Measurements from ENCODE around the gene HIPK2.
A peak's percentile ranks its signal among the peaks of the same experiment; 100 is the strongest.
"Not testable (repeated sequence)": the region's sequence is repeated elsewhere in the genome, so short reads cannot be mapped to it uniquely, and the experiment has no call there.

The HIPK2 gene

GRCh38 chr7:139692723-139693122 lies 85.1 kb downstream of the HIPK2 start:
- no peak for DNase-seq

DNA sequence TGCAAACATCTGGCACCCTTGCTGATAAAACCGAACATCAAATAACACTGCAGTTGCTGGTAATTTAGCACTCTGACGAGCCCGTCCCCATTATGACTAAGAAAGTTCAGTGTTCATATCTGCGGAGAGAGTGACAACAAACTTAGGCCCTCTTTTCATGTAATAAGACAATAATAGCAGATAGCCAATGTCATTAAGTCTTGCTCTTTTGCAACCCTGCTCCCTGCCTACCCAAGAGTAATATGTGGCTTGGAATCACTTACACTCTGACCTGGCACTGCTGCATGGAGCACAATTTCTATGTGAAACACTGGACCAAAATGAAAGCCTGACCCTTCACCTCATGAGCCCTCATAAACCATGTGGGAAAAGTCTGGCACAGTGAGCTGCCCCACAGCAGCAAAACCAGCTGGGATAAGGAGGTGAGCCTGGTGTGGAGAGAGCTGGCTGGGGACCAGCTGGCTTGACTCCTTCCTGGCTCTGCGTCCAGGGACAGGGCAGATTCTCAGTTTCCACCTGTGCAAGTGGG lies 86.5 kb downstream of the HIPK2 start:
- DNase-seq, result no peak

- no peak for DNase-seq
Observed at GRCh38 chr7:139687980-139688632, 89.7 kb downstream of the HIPK2 start.

GRCh38 chr7:139687211-139687954 lies 90.4 kb downstream of the HIPK2 start:
- DNase-seq, result no peak

DNA sequence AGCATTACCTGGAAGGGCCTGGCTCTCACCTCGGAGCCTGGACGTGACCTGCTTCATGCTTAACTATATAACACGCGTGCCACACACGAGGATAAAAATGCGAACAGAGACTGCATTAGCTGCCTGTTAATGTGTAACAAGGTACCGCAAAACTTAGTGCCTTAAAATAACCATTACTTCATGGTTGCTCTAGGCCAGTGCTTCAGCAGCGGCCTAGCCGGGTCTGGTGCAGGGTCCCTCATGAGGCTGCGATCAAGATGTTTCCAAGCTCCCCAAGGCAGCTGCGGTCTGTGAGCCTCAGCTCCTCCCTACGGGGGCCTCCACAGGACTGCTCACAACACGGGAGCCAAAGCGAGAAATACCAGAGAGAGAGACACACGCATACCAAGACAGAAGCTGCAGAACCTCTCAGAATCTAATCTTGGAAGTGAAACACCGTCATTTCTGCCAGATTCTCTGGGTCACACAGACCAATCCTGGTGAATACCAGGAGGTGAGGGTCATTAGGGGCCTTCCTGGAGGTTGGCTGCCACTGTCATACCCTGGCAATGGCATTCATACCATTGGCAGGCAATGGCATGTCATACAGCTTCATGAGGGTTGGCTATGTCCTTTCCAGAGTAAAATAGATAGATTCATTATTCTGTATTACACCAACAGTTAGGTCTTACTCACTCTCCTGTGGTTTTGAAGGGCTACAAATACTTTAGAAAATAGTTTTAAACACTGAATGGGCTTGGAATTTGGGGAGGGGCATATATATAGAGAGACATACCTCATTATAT lies 94.5 kb downstream of the HIPK2 start:
- DNase-seq, result no peak

DNA sequence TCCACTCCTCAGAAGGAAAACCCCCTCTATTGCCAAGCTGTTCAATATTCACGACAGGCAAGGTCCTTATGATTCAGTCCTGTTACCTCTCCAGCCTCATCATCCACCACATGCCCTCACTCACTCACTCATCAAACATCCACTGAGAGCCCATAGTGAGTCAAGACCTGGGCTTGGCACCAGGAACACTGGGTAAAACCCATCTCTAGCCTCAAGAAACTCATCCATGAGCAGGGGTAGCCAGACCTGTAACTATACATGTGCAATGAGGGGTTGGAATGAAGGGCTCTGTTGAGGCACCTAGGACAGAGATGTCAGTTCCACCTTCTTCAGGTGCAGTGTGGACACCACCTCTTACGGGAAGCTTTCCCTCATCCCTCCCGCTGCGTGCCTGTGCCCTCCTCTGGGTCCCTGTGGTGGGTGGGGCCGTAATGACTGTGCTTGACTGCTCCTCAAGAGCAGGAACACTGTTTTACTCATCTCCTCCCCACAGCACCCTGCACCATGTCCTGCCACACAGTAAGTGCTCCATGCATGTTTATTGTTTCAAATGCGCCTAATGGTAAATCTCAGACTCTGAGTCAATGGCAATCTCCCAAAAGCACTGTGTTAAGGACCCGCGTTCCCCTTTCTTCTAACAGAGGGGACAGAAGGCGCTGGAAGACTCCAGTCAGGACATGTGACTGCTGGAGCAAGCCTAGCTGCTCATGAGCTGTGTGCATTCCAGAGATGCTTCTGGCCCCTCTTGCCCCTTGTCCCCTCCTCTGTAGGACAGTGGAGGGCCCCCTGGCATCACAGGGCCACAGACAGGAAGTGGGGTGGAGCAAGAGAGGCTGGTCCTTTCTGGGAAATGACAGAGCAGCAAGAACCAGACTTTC lies 95.4 kb downstream of the HIPK2 start:
- no peak for DNase-seq

GRCh38 chr7:139681812-139682135 lies 96.0 kb downstream of the HIPK2 start:
- DNase-seq, result no peak

DNA sequence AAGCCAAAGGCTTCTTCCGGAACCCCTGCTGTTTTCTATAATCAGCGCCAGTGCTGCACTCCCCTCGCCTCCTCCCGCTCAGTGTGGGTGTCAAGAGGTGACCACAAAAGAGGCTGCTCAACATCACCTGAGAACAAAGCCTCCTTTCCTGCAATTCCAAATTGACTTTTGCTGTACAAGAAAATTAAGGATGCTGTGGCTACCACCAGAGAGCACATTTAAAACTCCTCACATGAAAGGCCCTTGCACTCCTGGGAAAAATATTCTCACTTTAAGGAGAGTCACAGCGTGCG lies 96.4 kb downstream of the HIPK2 start:
- no peak for DNase-seq

DNA sequence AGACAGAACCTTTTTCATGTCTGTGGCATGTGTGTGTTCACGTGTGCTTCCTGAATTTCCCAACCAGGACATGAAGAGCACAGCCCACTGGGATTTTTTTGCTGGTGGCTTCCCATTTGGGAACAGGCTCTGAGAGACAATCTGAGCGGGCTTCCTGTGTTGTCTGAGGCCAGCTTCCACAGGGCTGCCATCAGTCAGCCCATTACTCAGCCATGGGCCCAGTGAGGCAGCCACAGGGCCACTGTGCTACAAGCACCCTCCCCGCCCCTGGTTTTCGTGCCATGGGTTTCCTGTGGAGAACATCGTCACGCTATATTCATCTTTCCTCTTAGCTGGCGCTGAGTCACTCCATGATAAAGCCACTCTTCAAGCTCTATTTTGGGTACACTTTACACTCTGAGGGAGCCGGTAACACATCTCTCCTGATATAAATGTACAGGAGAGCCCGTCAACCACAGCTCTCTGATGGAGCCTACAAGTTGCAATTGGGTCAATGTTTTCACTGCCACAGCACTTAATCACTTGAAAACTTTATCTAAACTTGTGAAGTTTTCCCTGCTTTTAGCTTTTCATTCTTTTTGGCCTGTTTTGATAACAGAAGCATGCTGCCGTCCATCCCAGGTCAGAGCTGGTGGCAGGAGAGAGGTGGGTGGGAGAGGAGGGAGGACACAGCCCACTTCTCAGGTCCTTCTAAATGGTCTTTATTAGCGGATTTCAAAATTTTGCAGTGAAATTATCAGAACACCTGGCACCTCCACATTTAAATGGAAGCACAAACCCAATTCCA lies 96.9 kb downstream of the HIPK2 start:
- DNase-seq, result peak; percentile 72

GRCh38 chr7:139679731-139680594 lies 97.8 kb downstream of the HIPK2 start:
- no peak for DNase-seq

- DNase-seq, result no peak
Observed at GRCh38 chr7:139676390-139676789, 101.4 kb downstream of the HIPK2 start.

DNA sequence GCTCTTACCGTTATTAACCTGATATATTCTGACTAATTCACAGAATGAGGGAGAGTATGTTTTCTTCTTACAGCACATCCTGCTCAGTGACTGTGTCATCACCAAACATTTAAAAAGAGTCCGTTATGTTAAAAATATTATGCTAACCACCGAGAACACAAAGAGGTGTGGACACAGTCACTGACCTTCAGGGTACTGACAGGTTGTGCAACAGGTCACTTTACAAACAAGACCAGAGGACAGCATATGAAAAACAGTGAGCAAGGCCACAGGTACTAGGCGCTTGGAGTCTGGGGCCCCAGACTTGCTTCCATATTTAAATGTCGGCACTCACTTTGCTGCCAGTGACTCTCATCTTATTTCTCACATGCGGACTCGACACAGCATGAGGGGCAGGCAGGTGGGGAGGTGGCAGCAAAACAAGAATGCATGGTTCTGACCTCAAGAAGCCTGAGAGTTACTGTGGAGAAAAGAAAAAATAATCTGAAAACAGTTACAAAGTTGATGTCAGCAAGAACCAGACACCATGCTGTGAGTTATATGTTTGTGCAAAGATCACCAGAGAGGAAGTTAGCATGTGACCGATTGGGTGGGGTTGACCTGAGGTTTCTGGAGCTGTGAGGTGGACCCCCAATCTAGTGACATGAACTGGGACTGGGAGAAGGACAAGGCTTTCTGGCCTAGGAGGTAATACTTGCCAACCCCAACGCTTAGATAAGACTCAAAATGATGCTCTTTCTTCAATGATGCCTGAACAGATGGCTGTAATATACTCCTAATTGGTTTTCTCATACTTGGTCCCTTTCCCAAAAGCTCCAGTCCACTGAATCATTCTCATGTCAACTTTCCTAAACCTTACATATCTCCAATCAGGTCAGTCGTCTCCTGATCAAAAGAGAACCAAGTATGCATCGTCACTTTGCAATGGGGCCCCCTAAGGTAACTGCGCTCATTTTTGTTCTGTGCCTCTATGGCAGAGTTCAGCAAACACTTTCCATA lies 102.4 kb downstream of the HIPK2 start:
- no peak for DNase-seq

- no peak for DNase-seq
Observed at GRCh38 chr7:139674752-139675126, 103.1 kb downstream of the HIPK2 start.

GRCh38 chr7:139674341-139674740 lies 103.5 kb downstream of the HIPK2 start:
- no peak for DNase-seq

DNA sequence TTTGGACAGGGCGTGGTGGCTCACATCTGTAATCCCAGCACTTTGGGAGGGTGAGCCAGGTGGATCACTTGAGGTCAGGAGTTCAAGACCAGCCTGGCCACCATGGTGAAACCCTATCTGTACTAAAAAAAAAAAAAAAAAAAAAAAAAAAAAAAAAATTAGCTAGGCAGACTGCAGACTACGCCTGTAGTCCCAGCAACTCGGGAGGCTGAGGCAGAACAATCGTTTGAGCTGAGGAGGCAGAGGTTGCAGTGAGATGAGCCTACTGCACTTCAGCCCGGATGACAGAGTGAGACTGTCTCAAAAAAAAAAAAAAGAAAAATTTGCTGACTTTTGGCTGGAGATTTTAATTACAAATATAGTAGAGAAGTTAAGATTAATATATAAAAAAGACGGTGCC lies 104.0 kb downstream of the HIPK2 start:
- no peak for DNase-seq

- DNase-seq, result no peak
Observed at GRCh38 chr7:139673230-139673629, 104.6 kb downstream of the HIPK2 start.

DNA sequence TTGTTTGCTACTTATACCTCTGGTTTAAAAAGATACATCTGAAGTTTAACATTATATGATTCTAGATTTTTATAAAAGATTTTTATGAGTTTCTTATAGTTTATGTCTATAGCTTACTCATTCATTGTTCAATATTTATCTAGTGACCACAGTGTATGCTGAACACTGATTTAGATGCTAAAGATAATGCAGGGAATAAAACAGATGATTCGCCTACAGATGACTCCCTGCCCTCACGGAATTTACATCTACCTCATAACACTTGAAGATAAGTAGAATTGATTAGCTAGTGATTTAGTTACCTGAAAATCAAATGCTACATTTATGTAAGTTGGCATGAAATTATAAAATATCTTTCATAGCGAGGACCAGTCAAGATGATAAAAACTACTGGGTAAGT lies 105.8 kb downstream of the HIPK2 start:
- no peak for DNase-seq

DNA sequence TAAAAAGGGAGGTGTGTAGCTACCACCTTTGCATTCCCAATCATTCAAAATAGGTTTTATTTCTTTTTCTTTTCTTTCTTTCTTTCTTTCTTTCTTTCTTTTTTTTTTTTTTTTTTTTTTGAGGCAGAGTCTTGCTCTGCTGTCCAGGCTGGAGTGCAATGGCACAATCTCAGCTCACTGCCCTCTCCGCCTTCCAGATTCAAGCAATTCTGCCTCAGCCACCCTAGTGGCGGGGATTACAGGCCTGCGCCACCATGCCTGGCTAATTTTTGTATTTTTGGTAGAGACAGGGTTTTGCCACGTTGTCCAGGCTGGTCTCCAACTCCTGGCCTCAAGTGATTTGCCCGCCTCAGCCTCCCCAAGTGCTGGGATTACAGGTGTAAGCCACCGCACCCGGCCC lies 107.1 kb downstream of the HIPK2 start:
- DNase-seq, result not testable (repeated sequence)

GRCh38 chr7:139669106-139670061 lies 108.4 kb downstream of the HIPK2 start:
- no peak for DNase-seq

All from GDM1 (cell line).